CD4-positive, alpha-beta T cell treated with Interleukin-21 for 1 hour (primary cell): ENCODE data around the gene RAB44.
"Not testable (repeated sequence)": the region's sequence is repeated elsewhere in the genome, so short reads cannot be mapped to it uniquely, and the experiment has no call there.

ENCODE experiments used
- DNase-seq: peaks from one replicate; pipeline ENCODE4 v3.0.0-alpha.2; 2020

Gene RAB44

GRCh38 chr6:36688063-36688738 is 9.4 kb upstream of the RAB44 start:
- no peak for DNase-seq

- DNase-seq: no peak
These were observed 8.9 kb upstream of the RAB44 start for GRCh38 chr6:36688739-36689075.

- no peak for DNase-seq
These were observed 6.6 kb upstream of the RAB44 start for GRCh38 chr6:36691011-36691410.

GRCh38 chr6:36691612-36692011 is 6.0 kb upstream of the RAB44 start:
- no peak for DNase-seq

- DNase-seq: peak; percentile 52
These were observed 5.4 kb upstream of the RAB44 start for GRCh38 chr6:36692220-36692619.

GRCh38 chr6:36692861-36693702 is 4.5 kb upstream of the RAB44 start:
- DNase-seq: no peak

- DNase-seq: no peak
These were observed 3.0 kb upstream of the RAB44 start for GRCh38 chr6:36694616-36695015.

- no peak for DNase-seq
These were observed 2.2 kb upstream of the RAB44 start for GRCh38 chr6:36695414-36695813.

GRCh38 chr6:36698196-36698595 is 570 bp downstream of the RAB44 start:
- DNase-seq: no peak

- no peak for DNase-seq
These were observed 1.2 kb downstream of the RAB44 start for GRCh38 chr6:36698871-36699271.

GRCh38 chr6:36699348-36699747 is 1.7 kb downstream of the RAB44 start:
- DNase-seq: no peak

GRCh38 chr6:36700071-36700812 is 2.6 kb downstream of the RAB44 start:
- no peak for DNase-seq

GRCh38 chr6:36700831-36701230 is 3.2 kb downstream of the RAB44 start:
- no peak for DNase-seq

GRCh38 chr6:36701401-36701991 is 3.9 kb downstream of the RAB44 start:
- no peak for DNase-seq

GRCh38 chr6:36702656-36703055 is 5.0 kb downstream of the RAB44 start:
- no peak for DNase-seq

- no peak for DNase-seq
These were observed 5.5 kb downstream of the RAB44 start for GRCh38 chr6:36703081-36703606.

- no peak for DNase-seq
These were observed 6.4 kb downstream of the RAB44 start for GRCh38 chr6:36703982-36704381.

- not testable (repeated sequence) for DNase-seq
These were observed 7.4 kb downstream of the RAB44 start for GRCh38 chr6:36704961-36705577.

GRCh38 chr6:36706339-36706738 is 8.7 kb downstream of the RAB44 start:
- no peak for DNase-seq

GRCh38 chr6:36712816-36713215 is 15.2 kb downstream of the RAB44 start:
- no peak for DNase-seq

- DNase-seq: no peak
These were observed 16.2 kb downstream of the RAB44 start for GRCh38 chr6:36713846-36714245.

GRCh38 chr6:36714511-36714910 is 16.9 kb downstream of the RAB44 start:
- DNase-seq: no peak

GRCh38 chr6:36715469-36715868 is 17.8 kb downstream of the RAB44 start:
- no peak for DNase-seq
